Retina (tissue), 1 donor: Measurements from ENCODE around the gene CPXM2.
"Not testable (repeated sequence)": the region's sequence is repeated elsewhere in the genome, so short reads cannot be mapped to it uniquely, and the experiment has no call there.

Experiments
- DNase-seq: peaks from one replicate; pipeline ENCODE4 v3.0.0-alpha.2; 2016

CPXM2 gene

GRCh38 chr10:123766012-123766411, 125.6 kb downstream of the CPXM2 start:
- no peak for DNase-seq

GRCh38 chr10:123761666-123762230, 129.9 kb downstream of the CPXM2 start:
- DNase-seq, result no peak

DNA sequence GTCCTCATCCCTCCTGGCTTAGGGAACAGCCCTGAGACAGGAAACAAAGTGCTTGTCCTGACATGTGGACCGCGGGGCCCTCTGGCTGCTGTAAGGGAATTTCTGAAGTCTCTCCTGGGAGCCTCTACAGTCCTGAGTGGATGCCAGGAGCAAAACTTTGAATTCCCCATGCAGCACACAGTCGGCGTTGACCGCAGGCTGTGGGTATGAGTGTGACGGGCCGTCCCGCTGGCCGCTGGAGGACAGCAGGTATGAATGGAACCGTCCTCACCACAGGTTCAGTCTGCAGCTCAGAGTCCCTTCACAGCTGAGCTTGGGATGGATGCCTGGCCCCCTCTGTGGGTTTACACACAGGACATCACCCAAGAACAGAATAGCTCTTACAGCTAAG, 130.6 kb downstream of the CPXM2 start:
- no peak for DNase-seq

DNA sequence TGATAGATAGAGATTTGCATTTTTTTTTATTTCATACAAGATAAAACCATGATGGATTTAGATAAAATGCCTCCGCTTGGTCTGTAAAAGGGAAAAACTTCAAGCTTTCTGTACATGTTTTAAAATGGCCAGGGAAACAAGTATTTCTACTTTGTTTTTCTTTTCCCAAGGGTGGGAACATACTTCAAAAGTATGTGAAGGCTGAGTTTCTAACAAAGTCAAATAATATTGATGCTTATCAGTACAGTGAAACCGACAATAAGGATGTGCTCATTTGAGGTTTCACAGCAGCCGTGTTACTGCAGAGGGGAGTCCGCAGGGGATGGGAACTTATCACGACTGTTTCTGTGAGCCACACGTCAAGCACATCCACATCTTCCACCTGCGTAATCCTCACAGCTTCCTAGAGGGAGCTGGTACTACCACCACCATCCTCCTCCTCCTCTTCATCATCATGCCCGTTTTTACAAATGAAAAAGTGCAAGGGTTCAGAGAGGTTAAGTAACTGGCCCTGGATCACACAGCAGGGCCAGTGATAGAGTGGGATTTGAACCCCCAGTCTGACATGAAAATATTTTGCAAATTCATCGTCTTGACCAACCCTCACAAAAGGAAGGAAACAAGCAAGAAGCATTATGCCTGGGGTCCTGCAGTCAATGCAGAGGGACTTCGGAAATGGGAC, 131.1 kb downstream of the CPXM2 start:
- no peak for DNase-seq

DNA sequence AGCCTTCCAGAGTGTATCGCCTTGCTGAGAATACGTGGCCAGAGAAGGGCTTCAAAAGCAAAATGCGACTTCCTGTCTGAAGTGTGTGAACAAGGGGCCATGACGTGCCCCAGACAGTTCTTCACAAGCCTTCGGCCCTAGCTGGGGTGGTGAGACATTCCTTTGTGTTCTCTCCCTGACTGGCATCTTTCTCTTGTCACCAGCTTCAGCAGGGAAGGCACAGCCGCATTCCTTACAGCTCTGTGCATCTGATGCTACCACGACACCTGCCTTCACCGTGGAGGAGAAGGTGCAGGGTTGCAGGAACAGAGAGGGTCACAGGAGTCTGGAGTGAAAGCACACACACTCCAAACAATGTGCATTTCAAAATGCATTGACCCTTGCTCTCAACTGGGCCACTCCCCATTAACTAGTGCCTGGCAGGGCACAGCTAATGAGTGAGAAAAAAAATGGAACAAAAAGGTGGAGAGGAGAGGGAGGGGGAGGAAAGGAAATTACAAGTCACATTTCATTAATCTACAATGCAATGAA, 132.0 kb downstream of the CPXM2 start:
- peak; percentile 85 for DNase-seq

DNA sequence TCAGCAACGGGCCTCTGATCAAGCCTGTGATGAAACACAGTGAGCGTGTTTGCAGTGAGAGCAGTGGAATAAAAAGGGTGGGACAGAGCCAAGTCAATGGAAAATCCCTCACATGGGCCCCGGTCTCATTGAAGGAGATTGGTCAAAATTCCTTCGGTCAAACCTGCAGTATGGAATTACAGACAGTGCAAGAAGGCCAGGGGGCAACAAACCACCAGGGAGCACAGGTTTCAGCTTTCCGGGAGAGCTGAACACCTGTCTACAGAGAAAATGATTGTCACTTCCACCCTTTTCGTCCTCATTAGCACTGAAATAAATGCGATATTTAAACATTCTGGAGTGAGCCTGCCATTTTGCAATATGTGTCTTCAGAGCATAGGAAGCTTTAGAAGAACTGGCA, 132.6 kb downstream of the CPXM2 start:
- no peak for DNase-seq

DNA sequence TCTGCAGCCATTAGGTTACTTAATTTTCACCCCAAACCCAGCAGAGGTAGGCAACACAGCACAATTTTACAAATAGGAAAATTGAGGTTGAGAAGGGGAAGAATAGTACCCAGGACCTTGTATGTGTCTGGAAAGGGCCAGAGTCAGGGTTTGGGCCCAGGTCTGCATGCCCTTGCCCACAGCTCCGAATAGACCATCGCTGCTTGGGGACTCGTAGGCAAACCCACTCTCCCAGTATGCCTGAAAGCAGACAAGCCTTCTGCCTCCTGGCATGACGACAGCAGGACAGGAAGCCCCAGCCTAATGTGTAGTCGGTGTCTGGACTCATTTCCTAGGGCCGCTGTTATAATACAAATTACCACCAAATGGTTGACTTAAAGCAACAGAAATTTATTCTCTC, 133.8 kb downstream of the CPXM2 start:
- no peak for DNase-seq

DNA sequence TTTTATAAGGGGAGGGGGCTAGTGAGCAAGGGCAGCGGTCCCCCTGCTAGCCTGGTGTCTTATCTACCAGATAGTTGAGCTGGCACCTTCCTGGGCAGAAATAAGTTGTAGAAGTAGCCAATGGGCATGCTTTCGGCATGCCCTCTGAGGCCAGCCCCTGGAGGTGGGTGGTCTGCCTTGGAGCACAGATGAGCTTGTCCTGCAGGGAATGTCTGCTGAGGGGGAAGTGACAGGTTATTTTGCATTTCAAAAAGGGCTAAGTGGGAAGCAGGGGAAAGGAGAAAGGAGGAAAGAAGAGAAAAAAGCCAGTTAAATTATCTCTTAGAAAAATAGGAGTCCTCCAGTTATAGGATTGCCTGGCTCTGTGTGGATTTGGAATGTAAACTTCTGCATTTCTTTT, 136.5 kb downstream of the CPXM2 start:
- no peak for DNase-seq

DNA sequence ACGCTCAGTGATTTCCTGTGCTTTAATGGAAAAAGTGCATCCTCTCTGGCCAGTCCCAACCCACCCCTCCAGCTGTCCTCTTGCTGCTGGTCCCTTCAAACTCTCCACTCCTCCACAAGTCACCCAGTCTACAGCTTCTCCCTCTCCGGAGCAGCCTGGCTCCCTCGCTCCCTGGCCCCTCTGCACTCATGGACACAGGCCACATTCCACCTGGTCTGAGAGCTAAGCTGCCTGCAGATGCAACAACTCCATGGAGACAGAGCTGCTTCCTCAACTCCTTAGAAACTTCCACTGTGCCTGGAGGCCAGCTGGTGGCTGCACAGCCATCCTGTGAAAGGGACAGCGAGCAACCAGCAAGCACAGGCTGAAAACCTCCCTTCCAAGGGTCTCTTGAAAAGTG, 137.5 kb downstream of the CPXM2 start:
- no peak for DNase-seq

GRCh38 chr10:123751342-123752134, 140.1 kb downstream of the CPXM2 start:
- no peak for DNase-seq

DNA sequence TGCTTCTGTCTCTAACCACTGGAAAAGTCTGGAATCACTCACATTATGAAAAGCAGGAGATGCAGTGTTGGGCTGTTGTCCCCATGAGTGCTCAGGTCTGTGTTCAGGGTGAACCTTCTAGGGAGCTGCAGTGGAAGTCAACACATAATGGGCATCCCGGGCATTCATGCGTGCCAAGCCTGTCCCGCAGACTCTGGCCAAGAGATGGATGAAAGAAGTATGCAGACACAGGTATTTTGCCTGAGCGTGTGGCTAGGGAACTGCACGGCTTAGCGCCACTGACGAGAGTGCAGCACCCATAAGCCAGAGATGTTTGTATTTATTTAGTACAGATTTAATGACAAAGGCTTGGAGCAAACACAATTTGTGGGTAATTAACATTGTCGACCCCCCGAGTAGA, 140.7 kb downstream of the CPXM2 start:
- DNase-seq, result no peak

DNA sequence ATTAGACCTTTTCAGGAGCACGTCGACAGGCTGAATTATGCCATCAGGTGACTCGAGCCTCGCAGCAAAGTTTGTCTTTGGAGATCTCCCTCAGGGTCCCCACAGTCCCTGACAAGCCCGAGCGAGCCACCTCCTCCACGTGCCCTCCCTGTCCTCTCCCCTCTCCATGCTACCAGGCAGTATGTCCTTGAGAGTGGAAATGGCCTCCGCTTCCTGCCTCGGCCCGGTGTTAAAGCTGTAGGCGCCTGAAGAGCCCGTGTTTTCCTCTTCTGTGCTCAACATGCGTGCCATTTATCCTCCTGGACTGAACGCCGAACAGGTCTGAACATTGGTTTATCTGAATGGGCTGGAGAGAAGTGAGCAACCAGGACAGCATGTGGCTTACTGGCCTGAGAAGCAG, 142.9 kb downstream of the CPXM2 start:
- no peak for DNase-seq

- DNase-seq, result no peak
Measured at GRCh38 chr10:123747426-123747825, 144.2 kb downstream of the CPXM2 start.

- no peak for DNase-seq
Measured at GRCh38 chr10:123746942-123747341, 144.7 kb downstream of the CPXM2 start.

- DNase-seq, result no peak
Measured at GRCh38 chr10:123746520-123746919, 145.1 kb downstream of the CPXM2 start.

DNA sequence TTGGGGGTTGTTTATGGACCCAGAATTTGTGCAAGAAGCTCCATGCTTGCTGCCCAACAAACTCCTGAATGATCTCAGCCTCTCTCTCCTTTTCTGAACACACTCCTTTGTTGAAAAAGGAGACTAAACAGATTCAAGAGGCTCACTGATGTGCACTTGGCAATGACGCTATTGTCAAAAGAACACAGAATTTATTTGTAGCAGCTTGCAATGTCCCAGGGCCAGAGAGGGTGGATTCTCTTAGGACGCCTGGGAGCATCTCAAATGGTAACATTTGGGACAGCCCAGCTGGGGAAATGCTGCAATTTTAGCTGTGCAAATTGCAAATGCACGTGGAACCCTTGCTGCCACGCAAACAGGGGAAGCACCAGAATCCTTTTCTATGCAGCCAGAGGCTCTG, 145.5 kb downstream of the CPXM2 start:
- DNase-seq, result no peak

DNA sequence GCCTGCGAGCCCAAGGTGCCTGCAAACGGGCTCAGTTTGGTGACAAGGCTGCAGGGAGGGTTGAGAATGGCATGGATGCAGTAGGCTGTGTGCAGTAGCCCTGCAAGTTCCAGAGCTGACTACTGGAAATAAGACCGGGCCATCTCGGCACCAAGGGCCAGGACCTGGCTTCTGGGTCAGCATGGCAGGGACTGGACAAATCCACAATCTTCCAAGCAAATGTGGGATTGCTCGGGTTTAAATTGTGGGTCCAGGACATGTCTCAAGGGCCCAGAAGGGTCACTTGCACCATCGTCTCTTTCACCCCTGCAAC, 147.4 kb downstream of the CPXM2 start:
- no peak for DNase-seq

DNA sequence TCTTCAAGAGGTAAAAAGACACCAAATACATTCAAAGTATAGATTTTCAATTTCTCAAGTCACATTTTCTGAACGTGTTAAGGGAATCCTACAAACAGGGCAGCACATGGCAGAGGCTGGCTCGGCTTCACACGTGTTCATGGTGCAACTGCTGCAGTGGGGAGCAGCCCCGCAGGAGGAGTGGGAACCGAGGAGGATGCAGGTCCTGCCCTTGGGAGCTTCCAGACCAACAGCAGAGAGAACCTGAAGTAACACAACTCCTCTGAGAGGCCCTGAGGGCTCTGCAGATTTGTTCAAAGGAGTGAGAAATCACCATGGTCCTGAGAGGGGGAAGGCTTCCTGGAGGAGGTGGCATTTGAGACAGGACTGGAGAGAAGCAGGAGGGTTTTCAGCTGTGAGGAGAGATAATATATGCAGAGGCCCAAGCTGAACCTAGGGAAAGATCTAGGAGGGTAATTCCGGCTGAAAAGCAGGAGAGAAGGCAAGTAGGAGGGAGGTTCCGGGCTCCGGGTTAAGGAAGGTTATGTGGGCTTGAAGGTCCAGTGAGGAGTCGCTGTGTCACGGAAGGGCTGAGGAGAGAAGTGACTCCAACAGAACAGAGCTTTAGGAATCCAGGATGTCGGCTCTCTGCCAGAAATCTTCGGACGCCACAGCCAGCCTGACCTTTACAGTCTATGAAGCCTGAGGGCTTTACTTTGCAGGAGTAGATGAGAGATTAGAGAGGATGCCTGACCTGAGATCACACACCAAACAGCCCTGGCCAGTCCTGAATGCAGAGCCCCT, 148.0 kb downstream of the CPXM2 start:
- DNase-seq, result no peak

DNA sequence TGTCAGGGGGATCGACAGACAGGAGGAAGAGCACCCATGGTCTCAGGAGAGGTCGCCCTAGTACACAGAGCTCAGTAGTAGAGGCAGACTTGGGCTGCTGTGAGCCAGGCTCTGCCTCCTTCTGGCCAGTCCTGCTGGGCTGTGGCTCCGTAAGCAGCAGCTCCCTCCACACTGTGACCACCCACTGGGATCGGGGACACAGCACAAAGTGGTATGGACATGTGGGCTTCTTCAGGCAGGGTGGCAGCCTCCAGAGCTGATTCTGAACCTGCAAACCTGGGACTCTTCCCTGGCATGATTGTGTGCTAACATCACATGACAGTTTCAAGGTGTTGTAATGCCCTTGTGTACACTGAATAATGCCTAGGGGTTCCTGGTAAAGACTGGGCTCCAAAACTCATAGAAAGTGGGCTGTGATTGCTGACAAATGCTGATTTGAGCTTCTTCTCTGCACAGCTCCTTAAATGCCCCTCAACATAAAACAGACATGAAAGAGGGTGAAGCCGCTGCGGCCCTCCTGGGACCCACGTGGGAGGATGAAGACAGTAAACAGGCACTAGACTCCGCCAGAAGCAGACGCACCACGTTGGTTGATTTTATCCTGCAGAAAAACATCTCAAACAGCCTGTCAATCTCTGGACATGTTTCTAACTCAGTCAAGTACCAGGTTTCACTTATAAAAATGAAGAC, 148.7 kb downstream of the CPXM2 start:
- DNase-seq, result no peak

DNA sequence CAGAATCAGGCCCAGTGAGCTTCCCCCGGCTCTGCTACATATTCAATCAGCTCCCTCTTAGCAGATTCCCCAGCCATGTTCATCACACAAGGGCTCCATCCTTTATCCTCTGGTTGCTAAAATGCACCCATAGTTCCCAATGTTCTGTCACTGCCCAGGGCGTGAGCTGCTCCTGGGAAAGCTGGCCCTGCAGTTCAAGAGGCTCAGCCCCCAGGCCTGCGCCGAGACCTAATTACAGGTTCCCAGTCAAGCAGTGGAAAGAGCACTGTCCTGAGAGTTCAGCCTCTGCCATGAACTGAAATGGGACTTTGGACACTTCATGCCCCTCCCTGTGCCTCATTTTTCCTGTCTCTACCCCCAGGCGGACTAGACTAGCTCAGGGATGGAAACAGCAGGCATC, 149.9 kb downstream of the CPXM2 start:
- DNase-seq, result no peak

DNA sequence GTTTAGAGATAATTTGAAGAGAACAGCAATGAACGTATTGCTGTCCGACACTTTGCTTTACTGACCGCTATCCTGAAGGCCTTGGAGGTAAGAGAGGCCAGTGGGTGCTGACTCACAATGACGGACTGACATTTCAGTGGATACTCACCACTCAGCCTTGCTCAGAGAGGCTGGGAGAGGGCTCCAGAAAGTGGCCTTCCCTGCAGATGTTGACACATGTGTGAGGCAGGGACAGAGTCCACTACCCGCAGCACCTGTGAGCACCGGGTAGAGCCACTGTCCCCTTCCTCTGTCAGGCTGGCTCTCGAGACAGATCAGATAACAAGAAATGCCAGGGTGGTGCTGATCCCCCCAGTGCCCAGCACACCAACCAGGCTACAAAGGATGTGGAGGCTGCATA, 150.5 kb downstream of the CPXM2 start:
- DNase-seq, result no peak

- not testable (repeated sequence) for DNase-seq
Measured at GRCh38 chr10:123736917-123737316, 154.7 kb downstream of the CPXM2 start.

- no peak for DNase-seq
Measured at GRCh38 chr10:123729523-123729922, 162.1 kb downstream of the CPXM2 start.
